ENCODE measurements around the gene PRPF40A.
A peak's percentile ranks its signal among the peaks of the same experiment; 100 is the strongest.

Gene PRPF40A

DNA sequence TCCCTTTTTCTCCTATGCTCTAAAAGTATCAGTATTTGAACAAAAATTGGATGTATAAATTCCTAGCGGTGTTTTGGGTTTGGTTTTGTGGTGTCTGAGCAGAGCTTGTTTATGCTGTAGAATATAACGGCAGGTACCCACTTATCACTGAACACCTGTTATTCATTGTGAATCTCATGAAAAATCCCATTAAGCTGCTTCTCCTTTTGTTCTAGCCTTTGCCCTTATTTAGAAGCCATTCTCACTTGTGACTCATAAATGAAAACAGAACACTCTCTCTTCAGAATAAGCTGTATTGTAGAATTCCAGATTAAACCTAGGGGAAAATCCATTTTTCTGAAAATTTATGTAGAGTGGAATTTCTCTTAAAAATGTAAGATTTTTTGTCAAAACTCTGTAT lies 104.0 kb downstream of the PRPF40A start:
- peak; percentile 26 to 48 for DNase-seq

DNA sequence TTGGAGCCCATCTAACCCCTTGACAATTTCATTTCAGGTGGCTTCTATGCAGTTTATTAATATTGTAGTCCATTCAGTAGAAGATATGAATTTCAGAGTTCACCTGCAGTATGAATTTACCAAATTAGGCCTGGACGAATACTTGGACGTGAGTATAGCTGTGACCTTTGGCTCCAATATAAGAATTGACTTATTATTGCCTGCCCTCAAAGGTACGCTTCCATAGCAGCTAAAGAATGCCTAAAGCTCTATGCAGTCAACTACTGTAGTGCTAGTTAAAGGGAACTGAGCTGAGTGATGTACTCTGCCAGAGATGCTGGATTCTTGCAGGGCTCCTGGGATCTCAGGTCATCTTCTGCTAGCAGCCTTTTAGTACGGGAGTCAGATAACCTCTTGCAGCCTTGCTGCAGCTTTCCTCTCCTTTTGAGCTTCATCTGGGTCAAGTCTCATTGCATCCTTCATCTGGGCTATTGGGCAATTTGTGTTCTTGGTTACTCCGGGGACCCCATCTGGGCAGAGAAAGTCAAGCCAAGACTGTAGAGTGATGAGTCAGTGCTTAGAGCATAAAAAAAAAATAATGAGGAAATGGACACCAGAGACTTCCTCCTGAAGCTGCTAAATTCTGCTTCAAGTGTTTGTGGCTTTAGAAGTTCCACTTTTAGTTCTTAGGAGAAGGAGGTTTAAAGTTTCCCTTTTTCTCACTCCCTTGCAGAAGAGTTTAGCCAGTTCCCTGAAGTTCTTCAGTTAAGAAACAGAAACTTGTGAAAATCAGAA lies 105.6 kb downstream of the PRPF40A start:
- DNase-seq: peak; percentile 88 to 97

DNA sequence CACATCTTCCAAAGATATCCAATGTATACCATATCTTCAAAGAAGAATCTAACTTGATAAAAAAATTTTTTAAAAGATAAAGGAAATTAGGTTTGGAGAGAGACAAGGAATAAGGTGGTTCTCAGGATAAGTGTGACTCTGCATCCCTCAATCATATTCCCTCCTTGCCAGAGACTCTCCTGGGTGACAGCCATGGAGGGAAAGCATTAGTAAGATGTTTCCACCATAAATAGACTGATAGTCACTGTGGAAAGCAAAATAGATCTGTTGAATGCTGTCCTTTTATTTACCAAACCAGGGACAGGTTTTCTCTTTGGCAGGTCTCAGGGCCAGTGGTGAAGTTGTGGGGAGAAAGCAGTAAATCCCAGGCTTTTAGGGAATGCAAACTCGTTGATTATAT lies 107.6 kb downstream of the PRPF40A start:
- no peak for DNase-seq

DNA sequence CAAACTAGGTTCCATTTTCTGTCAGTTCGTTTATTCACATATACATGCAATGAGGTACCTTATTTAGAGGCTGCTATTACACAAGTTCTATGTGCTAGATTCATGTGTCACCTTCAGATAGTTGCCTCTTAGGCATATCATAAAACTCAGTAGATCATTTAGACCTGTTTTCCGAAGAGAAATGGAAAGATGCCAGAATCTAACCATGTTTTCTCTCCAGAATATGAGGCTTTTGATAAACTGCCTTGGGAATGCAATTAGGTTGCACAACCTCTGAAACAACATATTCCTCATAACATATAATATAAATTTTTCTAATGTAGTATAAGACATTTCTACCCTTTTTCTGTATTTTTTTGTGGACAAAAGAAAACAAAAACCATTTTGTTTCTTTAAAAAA lies 108.1 kb downstream of the PRPF40A start:
- no peak for DNase-seq

DNA sequence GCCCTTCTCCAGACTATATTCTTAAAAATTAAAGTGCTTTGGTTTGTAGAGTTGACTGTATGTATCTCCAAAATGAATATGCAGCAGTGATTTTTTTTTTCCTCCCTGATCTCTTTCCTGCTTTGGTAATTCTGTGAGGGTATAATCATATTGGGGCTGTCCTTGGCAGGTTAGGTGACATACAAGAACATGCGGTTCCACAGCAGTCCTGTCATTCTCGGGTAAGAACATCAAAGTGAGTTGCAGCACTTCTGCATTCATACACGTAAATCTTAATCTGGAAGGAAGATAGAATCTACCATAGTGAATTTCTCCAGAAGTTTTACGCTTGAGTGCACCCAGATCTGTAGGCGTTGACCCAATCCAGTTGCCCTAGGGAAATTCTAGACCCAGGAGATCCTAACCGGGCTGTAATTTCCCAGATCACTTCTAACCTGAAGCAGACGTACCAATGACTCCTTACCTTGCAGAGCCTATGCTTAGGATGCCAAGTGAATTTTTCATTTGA lies 109.4 kb downstream of the PRPF40A start:
- DNase-seq: no peak

DNA sequence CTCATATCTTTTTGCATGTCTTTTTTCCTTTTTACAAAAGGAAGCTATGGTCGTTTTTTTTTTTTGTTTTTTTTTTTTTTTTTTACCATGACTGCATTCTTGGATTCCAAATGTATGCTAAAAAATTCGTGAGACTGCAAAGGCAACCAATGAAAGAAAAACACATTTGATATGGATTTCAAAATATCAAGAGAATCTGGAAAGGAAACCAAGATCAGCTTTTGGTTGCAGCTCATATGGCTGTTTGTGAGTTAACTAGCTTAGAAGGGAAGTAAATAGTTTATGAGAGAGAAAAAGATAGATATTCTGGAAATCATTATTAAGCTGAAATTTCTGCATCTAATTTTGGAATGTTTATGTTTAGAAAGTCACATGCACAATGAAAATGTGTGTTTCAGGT lies 110.3 kb downstream of the PRPF40A start:
- no peak for DNase-seq

DNA sequence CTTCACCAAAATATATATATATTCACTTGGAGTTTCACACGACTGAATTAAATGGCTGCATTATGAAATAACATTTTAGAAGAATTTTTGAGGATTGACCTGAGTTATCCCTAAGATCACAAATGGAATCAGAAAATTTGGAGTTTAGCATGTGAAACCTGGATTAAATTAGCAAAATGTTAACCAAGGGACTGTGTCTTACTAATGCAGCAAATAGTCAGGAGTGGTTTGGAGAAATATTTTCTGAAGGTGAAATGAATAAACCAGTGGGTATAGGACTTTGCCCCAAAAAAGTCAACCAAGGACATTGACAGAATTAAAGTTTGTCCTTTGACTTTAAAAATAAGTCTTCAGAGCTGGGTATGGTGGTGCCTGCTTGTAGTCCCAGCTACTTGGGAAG lies 111.2 kb downstream of the PRPF40A start:
- no peak for DNase-seq

DNA sequence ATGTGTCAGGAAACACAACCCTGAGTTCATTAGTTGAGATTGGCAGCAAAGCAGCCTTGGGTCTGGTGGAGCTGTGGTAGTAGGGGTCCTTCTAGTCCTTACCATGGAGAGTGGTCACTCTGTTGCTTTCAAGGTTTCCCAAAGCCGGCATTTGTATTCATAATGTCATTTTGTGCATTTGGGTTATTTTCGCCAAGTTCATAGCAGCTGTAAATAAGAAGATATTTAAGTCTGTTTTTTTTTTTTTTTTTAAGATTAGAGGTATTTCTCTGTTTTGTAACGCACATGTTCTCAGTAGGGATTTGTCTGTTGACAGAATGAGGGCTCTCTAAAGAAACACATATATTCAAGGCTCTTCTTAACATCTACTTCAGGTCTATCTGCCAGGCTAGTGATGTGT lies 114.1 kb downstream of the PRPF40A start:
- DNase-seq: no peak

DNA sequence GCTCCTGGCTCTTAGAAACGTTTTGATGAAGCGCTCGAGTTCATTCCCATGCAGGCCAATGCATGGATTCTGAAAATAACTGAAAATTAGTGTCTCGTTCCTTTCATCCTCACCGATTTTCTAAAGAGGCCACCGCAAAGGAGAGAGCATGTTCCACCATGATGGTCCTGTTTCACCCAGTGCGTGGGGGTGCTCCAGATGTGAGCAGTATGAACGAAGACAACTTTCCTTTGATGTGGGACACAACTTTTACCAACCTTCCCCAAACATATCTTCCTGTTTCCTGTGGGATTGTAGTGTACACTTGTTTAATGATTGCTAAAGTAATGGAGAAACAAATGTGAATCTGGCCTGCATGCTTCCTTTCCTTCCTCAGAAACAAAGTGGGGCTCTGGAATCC lies 114.5 kb downstream of the PRPF40A start:
- no peak for DNase-seq
